GOT3 (cell line): ENCODE data around the gene PLP2.

Experiments
- DNase-seq: peaks from one replicate; lab custom pipeline; 2025; ENCODE audit warnings: mixed read lengths; lab: John Stamatoyannopoulos, UW

Gene PLP2

GRCh38 chrX:49209434-49210251 is 37.9 kb downstream of the PLP2 start:
- no peak for DNase-seq

- DNase-seq: no peak
Measured at GRCh38 chrX:49210406-49210805, 38.7 kb downstream of the PLP2 start.

GRCh38 chrX:49211074-49211473 is 39.4 kb downstream of the PLP2 start:
- no peak for DNase-seq

GRCh38 chrX:49212209-49212608 is 40.5 kb downstream of the PLP2 start:
- no peak for DNase-seq

GRCh38 chrX:49212861-49213260 is 41.2 kb downstream of the PLP2 start:
- no peak for DNase-seq

- no peak for DNase-seq
Measured at GRCh38 chrX:49214416-49214815, 42.7 kb downstream of the PLP2 start.

- no peak for DNase-seq
Measured at GRCh38 chrX:49214996-49215526, 43.4 kb downstream of the PLP2 start.

GRCh38 chrX:49220100-49220499 is 48.4 kb downstream of the PLP2 start:
- no peak for DNase-seq

GRCh38 chrX:49221868-49222267 is 50.2 kb downstream of the PLP2 start:
- DNase-seq: no peak
